ENCODE data around the gene MT1M.
A peak's percentile ranks its signal among the peaks of the same experiment; 100 is the strongest.

MT1M gene

DNA sequence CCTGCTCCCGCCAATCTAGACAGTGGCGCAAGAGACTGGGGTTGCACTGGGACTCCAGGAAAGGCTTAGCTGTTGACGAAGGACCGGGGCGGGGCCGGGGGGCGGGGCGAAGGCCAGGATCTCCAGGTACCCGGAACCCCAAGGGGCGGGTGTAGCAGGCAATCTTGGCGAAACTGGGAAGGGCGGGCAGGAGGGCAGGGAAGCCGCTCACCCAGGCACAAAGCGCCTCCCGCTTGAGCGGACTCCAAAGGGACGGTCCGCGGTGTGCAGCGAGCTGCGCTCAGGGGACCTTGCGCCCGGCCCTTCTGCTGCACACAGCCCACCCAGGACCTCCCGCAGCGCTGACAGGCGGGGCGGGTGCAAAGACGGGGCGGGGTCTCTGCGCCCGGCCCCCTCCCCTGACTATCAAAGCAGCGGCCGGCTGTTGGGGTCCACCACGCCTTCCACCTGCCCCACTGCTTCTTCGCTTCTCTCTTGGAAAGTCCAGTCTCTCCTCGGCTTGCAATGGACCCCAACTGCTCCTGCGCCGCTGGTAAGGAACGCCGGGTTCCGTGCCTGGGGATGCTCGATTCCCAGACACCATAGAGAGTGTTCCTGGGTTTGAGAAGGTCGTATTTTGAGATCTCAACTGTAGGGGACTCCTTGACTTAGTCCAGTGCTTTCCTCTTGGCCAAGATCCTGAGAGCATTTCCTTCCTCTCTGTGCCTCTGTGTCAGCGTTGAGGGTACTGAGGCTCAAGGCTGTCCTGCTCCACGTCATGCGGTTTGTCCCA lies 25.3 kb downstream of the MT1M start, which contains the start of gene MT1F:
TSS of gene MT1F (plus strand) at position 405 of the 772 bp plus-strand sequence. CDS start at position 505, 100 bp downstream.
- no peaks in the 10 kb centered on the region for H4K20me1 ChIP-seq (ENCODE audit: insufficient read depth, low read length, poor library complexity, severe bottlenecking)
- H3K27me3 ChIP-seq (ENCODE audit: insufficient read depth, low read length, poor library complexity, severe bottlenecking) = no peaks in the 10 kb centered on the region
- H3F3A ChIP-seq (ENCODE audit: low read depth) = no peaks in the 10 kb centered on the region
- H3K4me3 ChIP-seq (ENCODE audit: low read length, poor library complexity, severe bottlenecking) = peak within 1 kb of the TSS; percentile 78
- peaks cover 11% of the 10 kb centered on the region for H3K4me1 ChIP-seq (ENCODE audit: insufficient read depth, low read length, poor library complexity, severe bottlenecking)
- H3K79me2 ChIP-seq (ENCODE audit: insufficient read depth, low read length) = no peaks in the 10 kb centered on the region
- H3K9ac ChIP-seq (ENCODE audit: low read depth, low read length, poor library complexity, severe bottlenecking) = peak within 1 kb of the TSS; percentile 57
- peak within 1 kb of the TSS; percentile 86 for H3K4me2 ChIP-seq (ENCODE audit: low read depth, low read length, poor library complexity, severe bottlenecking)
- H2AFZ ChIP-seq (ENCODE audit: low read length) = peak within 1 kb of the TSS; percentile 95
- TF ChIP-seq EZH2phosphoT487 (IDR thresholded peaks at IDR 0.05; ENCODE audit: borderline replicate concordance) = no peak
- no peak for TF ChIP-seq CTCF (conservative IDR thresholded peaks at IDR 0.05; ENCODE audit: low read length)
- H3K36me3 ChIP-seq (ENCODE audit: insufficient read depth, low read length) = no peaks in the 10 kb centered on the region
- H3K9me2 ChIP-seq (replicated peaks; ENCODE audit: low read depth, low read length) = no peaks in the 10 kb centered on the region
- no peaks in the 10 kb centered on the region for H3K9me3 ChIP-seq (ENCODE audit: insufficient read depth, low read depth, low read length)

DNA sequence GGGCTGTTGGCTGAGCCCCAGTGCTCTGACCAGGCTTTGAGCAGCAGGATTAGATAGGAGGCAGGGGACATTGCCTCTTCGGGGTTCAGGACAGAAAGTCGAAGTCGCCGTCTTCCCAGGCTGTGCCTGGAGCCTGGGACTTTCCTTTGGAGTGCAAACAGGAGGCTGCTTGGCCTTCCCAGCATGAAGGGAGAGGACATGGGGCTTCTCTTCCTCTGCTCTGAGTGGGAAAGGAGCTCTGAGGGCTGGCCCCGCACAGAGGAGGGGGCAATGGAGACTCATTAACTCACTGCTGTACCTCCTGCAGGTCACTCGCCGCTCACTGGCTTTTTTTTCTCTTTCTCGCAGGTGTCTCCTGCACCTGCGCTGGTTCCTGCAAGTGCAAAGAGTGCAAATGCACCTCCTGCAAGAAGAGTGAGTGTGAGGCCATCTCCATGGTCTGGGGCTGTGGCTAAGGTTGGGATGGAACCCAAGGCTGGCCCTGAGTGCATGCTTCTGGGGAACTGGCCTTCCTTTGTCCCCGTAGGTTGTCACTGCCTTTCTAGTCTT lies 25.9 kb downstream of the MT1M start:
- no peaks in the 10 kb centered on the region for H3F3A ChIP-seq (ENCODE audit: low read depth)
- H3K79me2 ChIP-seq (ENCODE audit: insufficient read depth, low read length) = no peaks in the 10 kb centered on the region
- no peaks in the 10 kb centered on the region for H4K20me1 ChIP-seq (ENCODE audit: insufficient read depth, low read length, poor library complexity, severe bottlenecking)
- H2AFZ ChIP-seq (ENCODE audit: low read length) = peak overlapping the region; percentile 95
- peaks cover 11% of the 10 kb centered on the region for H3K4me1 ChIP-seq (ENCODE audit: insufficient read depth, low read length, poor library complexity, severe bottlenecking)
- no peaks in the 10 kb centered on the region for H3K27me3 ChIP-seq (ENCODE audit: insufficient read depth, low read length, poor library complexity, severe bottlenecking)
- no peaks in the 10 kb centered on the region for H3K9me3 ChIP-seq (ENCODE audit: insufficient read depth, low read depth, low read length)
- peak overlapping the region; percentile 57 for H3K9ac ChIP-seq (ENCODE audit: low read depth, low read length, poor library complexity, severe bottlenecking)
- H3K4me2 ChIP-seq (ENCODE audit: low read depth, low read length, poor library complexity, severe bottlenecking) = peak overlapping the region; percentile 86
- no peak for TF ChIP-seq CTCF (conservative IDR thresholded peaks at IDR 0.05; ENCODE audit: low read length)
- no peak for TF ChIP-seq EZH2phosphoT487 (IDR thresholded peaks at IDR 0.05; ENCODE audit: borderline replicate concordance)
- no peaks in the 10 kb centered on the region for H3K36me3 ChIP-seq (ENCODE audit: insufficient read depth, low read length)
- H3K4me3 ChIP-seq (ENCODE audit: low read length, poor library complexity, severe bottlenecking) = peak overlapping the region; percentile 78
- no peaks in the 10 kb centered on the region for H3K9me2 ChIP-seq (replicated peaks; ENCODE audit: low read depth, low read length)

DNA sequence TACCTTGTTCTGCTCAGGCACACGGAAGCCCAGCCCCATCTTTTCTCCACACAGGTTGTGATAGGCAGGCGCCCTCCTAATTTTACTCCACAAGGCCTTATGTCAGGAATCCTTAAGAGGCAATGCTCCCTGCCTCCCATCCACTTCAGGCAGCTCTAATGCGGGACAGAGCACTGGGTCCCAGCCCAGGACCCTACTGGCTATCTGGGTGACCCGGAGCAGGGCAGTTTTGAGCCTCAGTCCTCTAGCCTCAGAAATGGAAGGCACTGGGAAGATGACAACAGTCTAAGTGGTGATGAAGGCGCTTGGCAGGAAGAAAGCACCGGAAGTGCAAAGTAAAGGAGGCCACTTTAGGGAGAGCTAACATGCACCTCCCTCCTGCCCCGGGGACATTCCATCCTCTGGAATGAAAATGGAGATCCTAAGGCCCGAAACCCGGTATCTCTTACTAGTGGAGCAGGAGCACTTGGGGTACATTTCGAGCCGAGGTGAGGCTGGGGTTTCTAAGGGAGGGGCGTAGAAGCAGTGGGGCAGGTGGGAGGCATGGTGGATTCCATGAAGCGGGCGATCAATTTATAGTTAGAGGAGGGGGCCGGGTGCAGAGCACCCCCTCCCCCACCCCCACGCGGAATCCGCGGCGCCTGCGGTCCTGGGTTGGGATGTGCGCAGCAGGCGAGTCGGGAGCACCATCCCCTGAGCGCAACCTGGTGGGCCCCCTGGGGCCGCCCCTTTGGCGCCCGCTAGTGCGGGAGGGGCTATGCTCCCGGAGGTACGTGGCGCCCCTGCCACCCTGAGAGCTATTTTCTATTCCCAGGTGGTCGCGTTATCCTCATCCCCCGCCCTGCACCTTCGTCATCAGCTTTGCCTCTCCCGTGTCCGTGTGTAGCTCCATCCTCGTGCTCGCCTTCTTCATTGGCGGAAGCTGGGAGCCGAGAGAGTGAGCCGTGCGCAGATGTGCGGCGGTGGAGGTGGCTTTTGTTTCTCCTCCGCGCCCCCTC lies 30.2 kb downstream of the MT1M start:
- Histone ChIP-seq H3K79me2 (ENCODE audit: insufficient read depth, low read length) (no peaks in the 10 kb centered on the region), H3K36me3 (ENCODE audit: insufficient read depth, low read length) (no peaks in the 10 kb centered on the region), H3K4me1 (ENCODE audit: insufficient read depth, low read length, poor library complexity, severe bottlenecking) (peaks cover 7% of the 10 kb centered on the region), H3K4me3 (ENCODE audit: low read length, poor library complexity, severe bottlenecking) (peak overlapping the region; percentile 38), H3K9me2 (replicated peaks; ENCODE audit: low read depth, low read length) (no peaks in the 10 kb centered on the region), H3K9ac (ENCODE audit: low read depth, low read length, poor library complexity, severe bottlenecking) (no peak overlapping the region), H3K4me2 (ENCODE audit: low read depth, low read length, poor library complexity, severe bottlenecking) (peak overlapping the region; percentile 45), H3F3A (ENCODE audit: low read depth) (no peaks in the 10 kb centered on the region), H3K9me3 (ENCODE audit: insufficient read depth, low read depth, low read length) (no peaks in the 10 kb centered on the region), H4K20me1 (ENCODE audit: insufficient read depth, low read length, poor library complexity, severe bottlenecking) (no peaks in the 10 kb centered on the region), H2AFZ (ENCODE audit: low read length) (no peak overlapping the region; the same call in 1 of the 2 replicates), H3K27me3 (ENCODE audit: insufficient read depth, low read length, poor library complexity, severe bottlenecking) (no peaks in the 10 kb centered on the region)
- TF ChIP-seq EZH2phosphoT487 (IDR thresholded peaks at IDR 0.05; ENCODE audit: borderline replicate concordance) = no peak
- TF ChIP-seq CTCF (conservative IDR thresholded peaks at IDR 0.05; ENCODE audit: low read length) = no peak

Measured in Loucy (cell line).